ENCODE results near the gene HIBADH.

The HIBADH gene

GRCh38 chr7:27634671-27635493 lies 27.8 kb downstream of the HIBADH start:
- H3K4me1 Mint-ChIP-seq (ENCODE audit: low read depth) = peaks cover 4% of the 10 kb centered on the region
- H3K36me3 Mint-ChIP-seq (ENCODE audit: low read depth) = peaks cover 5% of the 10 kb centered on the region
- no peaks in the 10 kb centered on the region for H3K9me3 Mint-ChIP-seq
- H3K4me3 Mint-ChIP-seq = no peak overlapping the region
- H3K27me3 Mint-ChIP-seq (ENCODE audit: low read depth) = no peaks in the 10 kb centered on the region
- H3K27ac Mint-ChIP-seq = no peak overlapping the region

DNA sequence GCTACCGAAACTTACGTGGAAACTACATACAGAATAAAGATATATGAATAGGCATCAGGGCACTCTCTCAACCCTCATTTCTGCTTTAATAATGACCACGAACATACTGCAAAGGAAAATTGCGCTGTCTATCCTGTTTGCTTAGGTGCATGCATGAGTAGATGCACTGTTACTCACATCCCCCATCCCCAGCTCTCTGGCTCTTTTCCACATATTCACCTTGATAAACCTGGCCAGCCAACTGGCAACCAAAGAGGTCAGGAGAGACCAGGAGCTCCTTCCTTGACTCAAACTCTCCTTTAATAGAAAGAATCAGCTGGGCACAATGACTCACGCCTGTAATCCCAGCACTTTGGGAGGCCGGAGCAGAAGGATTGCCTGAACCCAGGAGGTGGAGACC lies 29.6 kb downstream of the HIBADH start:
- Mint-ChIP-seq H3K4me3 (no peak overlapping the region), H3K27me3 (ENCODE audit: low read depth) (no peaks in the 10 kb centered on the region), H3K27ac (no peak overlapping the region), H3K36me3 (ENCODE audit: low read depth) (peaks cover 8% of the 10 kb centered on the region), H3K4me1 (ENCODE audit: low read depth) (peaks cover 4% of the 10 kb centered on the region), H3K9me3 (no peaks in the 10 kb centered on the region)

DNA sequence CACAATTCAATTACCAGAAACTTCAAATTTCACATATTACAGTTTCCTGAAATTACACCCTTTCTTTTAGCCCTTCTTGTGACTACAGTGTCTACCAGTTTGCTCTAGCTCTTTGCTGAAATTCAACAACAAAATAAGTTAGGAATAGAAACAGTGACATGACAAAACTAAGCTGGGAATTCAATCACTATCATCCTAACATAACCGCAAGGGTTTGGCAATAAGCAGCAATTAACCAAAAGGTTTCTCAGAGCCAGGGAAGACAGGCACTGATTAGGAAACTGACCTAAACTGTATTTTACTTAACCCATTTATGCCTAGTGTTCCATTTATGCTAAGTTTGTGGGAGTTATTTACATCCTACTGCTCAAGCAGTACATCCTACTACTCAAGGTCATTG lies 31.3 kb downstream of the HIBADH start:
- no peaks in the 10 kb centered on the region for H3K27me3 Mint-ChIP-seq (ENCODE audit: low read depth)
- H3K4me3 Mint-ChIP-seq = no peak overlapping the region
- H3K4me1 Mint-ChIP-seq (ENCODE audit: low read depth) = peaks cover 1% of the 10 kb centered on the region
- no peaks in the 10 kb centered on the region for H3K9me3 Mint-ChIP-seq
- no peak overlapping the region for H3K27ac Mint-ChIP-seq
- peaks cover 4% of the 10 kb centered on the region for H3K36me3 Mint-ChIP-seq (ENCODE audit: low read depth)

DNA sequence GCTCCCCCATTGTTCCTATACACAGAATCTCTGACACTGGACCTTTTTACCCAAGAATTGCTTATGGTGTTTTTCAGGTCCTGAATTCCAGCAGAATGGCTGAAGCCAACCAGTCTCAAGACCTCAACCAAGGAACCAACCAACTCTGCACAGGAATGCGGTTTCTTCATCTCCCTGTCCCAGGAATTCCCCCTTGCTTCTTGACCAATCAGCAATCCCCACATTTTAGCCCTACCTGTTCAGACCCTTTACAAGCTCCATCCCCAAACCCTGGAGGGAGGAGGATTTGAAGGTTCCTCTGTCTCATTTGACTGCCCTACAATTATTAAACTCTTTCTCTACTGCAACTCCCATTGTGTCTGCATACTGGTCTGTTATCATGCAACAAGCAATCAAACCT lies 35.5 kb downstream of the HIBADH start:
- H3K4me3 Mint-ChIP-seq = no peak overlapping the region

GRCh38 chr7:27619492-27619891 lies 43.2 kb downstream of the HIBADH start:
- Mint-ChIP-seq H3K9me3 (peaks cover 45% of the 10 kb centered on the region), H3K4me3 (no peak overlapping the region), H3K27me3 (ENCODE audit: low read depth) (no peaks in the 10 kb centered on the region), H3K27ac (no peak overlapping the region), H3K4me1 (ENCODE audit: low read depth) (no peaks in the 10 kb centered on the region), H3K36me3 (ENCODE audit: low read depth) (peaks cover 16% of the 10 kb centered on the region)

More for the DNA sequence above, 35.5 kb downstream of the HIBADH start:
- Mint-ChIP-seq H3K27me3 (ENCODE audit: low read depth) (no peaks in the 10 kb centered on the region), H3K9me3 (peaks cover 15% of the 10 kb centered on the region), H3K36me3 (ENCODE audit: low read depth) (peaks cover 4% of the 10 kb centered on the region), H3K4me1 (ENCODE audit: low read depth) (no peaks in the 10 kb centered on the region), H3K27ac (no peak overlapping the region)

DNA sequence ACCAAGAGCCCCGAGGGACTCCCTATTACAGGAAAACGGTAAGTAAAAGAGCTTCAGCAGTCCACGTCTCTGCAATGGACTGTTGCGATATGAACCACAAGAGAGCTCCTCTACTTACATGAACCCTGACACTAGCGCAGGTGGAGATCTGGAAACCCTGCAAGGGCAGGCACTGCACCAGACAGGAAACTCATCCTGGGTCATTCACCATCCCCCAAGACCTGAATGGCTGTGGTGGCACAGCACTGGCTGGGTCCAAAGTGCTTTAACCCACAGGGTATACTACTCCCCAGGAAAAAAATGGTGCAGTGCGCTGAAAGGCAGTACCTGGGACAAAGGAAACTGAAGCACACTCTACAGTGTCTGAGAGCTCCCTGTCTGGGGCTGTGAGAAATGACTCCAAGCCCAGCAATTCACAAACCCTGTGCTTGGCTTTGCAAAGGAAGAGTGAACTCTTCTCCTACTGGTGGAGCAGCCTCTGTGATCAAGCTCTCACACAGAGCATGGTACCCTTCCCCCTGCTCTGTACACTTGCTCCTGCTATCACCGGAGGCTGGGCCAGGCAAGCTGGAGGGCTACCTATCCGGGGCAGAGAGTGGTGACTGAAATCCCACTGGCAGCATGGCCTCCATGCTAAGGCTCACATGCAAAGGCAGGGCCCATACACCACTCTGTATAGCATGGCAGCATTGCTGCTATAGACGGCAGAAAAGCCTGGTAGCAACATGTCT lies 44.9 kb downstream of the HIBADH start:
- Mint-ChIP-seq H3K4me1 (ENCODE audit: low read depth) (no peaks in the 10 kb centered on the region), H3K27me3 (ENCODE audit: low read depth) (no peaks in the 10 kb centered on the region), H3K27ac (no peak overlapping the region), H3K4me3 (no peak overlapping the region), H3K9me3 (peaks cover 36% of the 10 kb centered on the region), H3K36me3 (ENCODE audit: low read depth) (peaks cover 16% of the 10 kb centered on the region)

- no peaks in the 10 kb centered on the region for H3K4me1 Mint-ChIP-seq (ENCODE audit: low read depth)
- peaks cover 28% of the 10 kb centered on the region for H3K9me3 Mint-ChIP-seq
- H3K27me3 Mint-ChIP-seq (ENCODE audit: low read depth) = no peaks in the 10 kb centered on the region
- no peak overlapping the region for H3K27ac Mint-ChIP-seq
- H3K36me3 Mint-ChIP-seq (ENCODE audit: low read depth) = peaks cover 16% of the 10 kb centered on the region
- no peak overlapping the region for H3K4me3 Mint-ChIP-seq
Measured at GRCh38 chr7:27616914-27617548, 45.7 kb downstream of the HIBADH start.

DNA sequence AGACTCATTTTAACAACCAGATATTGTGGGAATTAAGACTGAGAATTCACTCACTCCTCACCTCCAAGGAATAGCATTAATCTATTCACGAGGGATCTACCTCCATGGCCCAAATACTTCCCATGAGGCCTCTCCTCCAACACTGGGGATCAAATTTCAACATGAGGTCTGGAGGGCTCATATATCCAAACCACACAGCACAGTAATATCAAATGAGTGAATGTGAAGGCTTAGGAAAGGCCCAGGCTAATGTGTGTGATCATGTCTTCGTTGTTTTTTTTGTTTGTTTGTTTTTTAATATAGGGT lies 46.5 kb downstream of the HIBADH start:
- H3K27ac Mint-ChIP-seq = no peak overlapping the region

GRCh38 chr7:27615420-27616185 lies 47.1 kb downstream of the HIBADH start:
- Mint-ChIP-seq H3K27me3 (ENCODE audit: low read depth) (no peaks in the 10 kb centered on the region), H3K4me1 (ENCODE audit: low read depth) (no peaks in the 10 kb centered on the region), H3K36me3 (ENCODE audit: low read depth) (peaks cover 14% of the 10 kb centered on the region), H3K27ac (no peak overlapping the region), H3K9me3 (peaks cover 24% of the 10 kb centered on the region), H3K4me3 (no peak overlapping the region)

More for the DNA sequence above, 46.5 kb downstream of the HIBADH start:
- H3K36me3 Mint-ChIP-seq (ENCODE audit: low read depth) = peaks cover 16% of the 10 kb centered on the region
- no peak overlapping the region for H3K4me3 Mint-ChIP-seq
- H3K9me3 Mint-ChIP-seq = peaks cover 28% of the 10 kb centered on the region
- no peaks in the 10 kb centered on the region for H3K27me3 Mint-ChIP-seq (ENCODE audit: low read depth)
- H3K4me1 Mint-ChIP-seq (ENCODE audit: low read depth) = no peaks in the 10 kb centered on the region

DNA sequence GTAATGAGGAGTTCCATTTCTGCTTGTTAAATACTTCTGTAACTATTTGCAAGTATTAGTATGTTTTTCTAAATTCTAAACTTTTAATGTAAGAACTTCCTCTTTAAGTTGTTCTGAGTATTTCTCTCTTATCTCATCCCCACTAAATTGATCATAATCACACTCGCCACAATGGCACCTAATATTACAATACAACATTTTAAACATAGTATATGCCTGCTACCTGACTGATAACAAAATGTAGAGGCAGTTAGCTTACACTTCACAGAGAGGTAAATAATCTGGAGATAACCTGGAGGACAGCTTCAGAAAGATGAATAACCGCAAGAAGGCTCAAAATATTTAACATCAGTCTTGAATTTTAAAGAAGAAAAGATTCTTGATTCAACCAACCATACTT lies 48.6 kb downstream of the HIBADH start:
- Mint-ChIP-seq H3K36me3 (ENCODE audit: low read depth) (peaks cover 6% of the 10 kb centered on the region), H3K4me3 (no peak overlapping the region), H3K4me1 (ENCODE audit: low read depth) (no peaks in the 10 kb centered on the region), H3K9me3 (peaks cover 11% of the 10 kb centered on the region), H3K27ac (no peak overlapping the region), H3K27me3 (ENCODE audit: low read depth) (no peaks in the 10 kb centered on the region)

- Mint-ChIP-seq H3K36me3 (ENCODE audit: low read depth) (peaks cover 4% of the 10 kb centered on the region), H3K9me3 (no peaks in the 10 kb centered on the region)
Measured at GRCh38 chr7:27611059-27611458, 51.6 kb downstream of the HIBADH start.

DNA sequence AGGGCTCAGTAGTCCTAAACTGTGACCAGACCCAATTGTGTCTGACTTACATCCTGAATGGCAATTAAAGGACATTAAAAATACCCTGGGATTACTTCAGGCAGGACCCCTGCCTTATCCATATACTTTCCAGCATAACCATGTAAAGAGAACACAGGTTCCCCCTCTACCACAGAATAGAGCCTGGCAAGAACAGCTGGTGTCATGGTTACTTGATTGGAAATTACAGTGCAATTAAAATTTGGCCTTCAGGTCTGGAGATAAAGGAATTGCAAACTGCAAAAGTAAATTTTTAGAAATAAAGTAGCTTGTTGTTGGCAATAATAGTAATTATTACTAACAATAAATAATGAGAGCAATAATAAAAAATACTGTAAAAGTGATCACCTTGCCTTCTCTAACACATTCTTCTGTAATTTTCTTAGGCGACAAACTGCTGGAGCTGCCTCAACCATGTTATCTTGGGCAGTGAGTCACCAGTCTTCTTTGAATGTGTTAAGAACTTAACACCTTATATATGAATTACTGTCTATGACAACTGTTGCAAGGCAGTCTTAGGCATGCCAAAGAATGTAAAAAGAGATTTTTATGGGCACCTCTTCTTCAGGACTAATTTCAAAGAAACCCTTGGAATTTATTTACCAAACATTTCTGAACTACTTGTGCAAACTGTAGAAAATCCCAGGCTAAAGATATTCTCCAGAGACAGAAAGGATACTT lies 53.7 kb downstream of the HIBADH start:
- Mint-ChIP-seq H3K27me3 (ENCODE audit: low read depth) (no peaks in the 10 kb centered on the region), H3K27ac (no peak overlapping the region), H3K36me3 (ENCODE audit: low read depth) (no peaks in the 10 kb centered on the region), H3K4me3 (no peak overlapping the region), H3K4me1 (ENCODE audit: low read depth) (no peaks in the 10 kb centered on the region), H3K9me3 (no peaks in the 10 kb centered on the region)

More at GRCh38 chr7:27611059-27611458, 51.6 kb downstream of the HIBADH start:
- no peaks in the 10 kb centered on the region for H3K4me1 Mint-ChIP-seq (ENCODE audit: low read depth)
- H3K27me3 Mint-ChIP-seq (ENCODE audit: low read depth) = no peaks in the 10 kb centered on the region
- H3K4me3 Mint-ChIP-seq = no peak overlapping the region
- no peak overlapping the region for H3K27ac Mint-ChIP-seq

GRCh38 chr7:27607210-27607606 lies 55.5 kb downstream of the HIBADH start:
- H3K27ac Mint-ChIP-seq = no peak overlapping the region
- no peaks in the 10 kb centered on the region for H3K27me3 Mint-ChIP-seq (ENCODE audit: low read depth)
- H3K36me3 Mint-ChIP-seq (ENCODE audit: low read depth) = no peaks in the 10 kb centered on the region
- H3K4me1 Mint-ChIP-seq (ENCODE audit: low read depth) = no peaks in the 10 kb centered on the region
- no peak overlapping the region for H3K4me3 Mint-ChIP-seq
- no peaks in the 10 kb centered on the region for H3K9me3 Mint-ChIP-seq

Data from T-helper 1 cell treated with Interleukin-12 subunit alpha and Interleukin-12 subunit beta and Interleukin-4 antibody, amounts not matched to agents 30 μg/mL and 1 μg/mL, for 36 hours (primary cell).